DND-41 (cell line): ENCODE results near the gene PPDPF.

Source experiments
- ATAC-seq: fragments of 200-7000 bp; cut with Tn5 transposase; 3 replicates; pipeline ENCODE4 v1.9.1; 2021; ENCODE audit warnings: low read depth; ENCODE audit not compliant: insufficient read depth
- DNase-seq: peaks from one replicate; pipeline ENCODE4 v3.0.0-alpha.2; 2020
- H2AFZ ChIP-seq: 2 replicates; pipeline ENCODE4 v1.6.0; 2012; ENCODE audit warnings: low read depth, low read length
- H3K27ac ChIP-seq: 2 replicates; pipeline ENCODE4 v1.5.1; 2012; ENCODE audit warnings: low read length, inconsistent platforms
- H3K27me3 ChIP-seq: fragments of 200-600 bp; sonication (generic); 2 replicates; pipeline ENCODE4 v1.6.0; 2012; ENCODE audit warnings: low read length, mild to moderate bottlenecking, inconsistent platforms; ENCODE audit not compliant: insufficient read depth, poor library complexity
- H3K36me3 ChIP-seq: 2 replicates; pipeline ENCODE4 v1.5.1; 2012; ENCODE audit warnings: low read length, inconsistent platforms; ENCODE audit not compliant: insufficient read depth
- H3K4me1 ChIP-seq: 2 replicates; pipeline ENCODE4 v1.5.1; 2012; ENCODE audit warnings: mild to moderate bottlenecking, low read length; ENCODE audit not compliant: insufficient read depth
- H3K4me2 ChIP-seq: 2 replicates; pipeline ENCODE4 v1.6.0; 2012; ENCODE audit warnings: mild to moderate bottlenecking, moderate library complexity, low read length, inconsistent platforms; ENCODE audit not compliant: insufficient read depth
- H3K4me3 ChIP-seq, 2 experiments: fragments of 200-600 bp in 1 of 2; shearing (Covaris generic) in 1 of 2; 2 replicates each; pipeline ENCODE4 v1.5.1; 2012 to 2016; ENCODE audit warnings: inconsistent platforms in 2 of 2, low read length in 2 of 2, mild to moderate bottlenecking in 2 of 2, low read depth in 1 of 2, moderate library complexity in 1 of 2
- H3K79me2 ChIP-seq: 2 replicates; pipeline ENCODE4 v1.6.0; 2012; ENCODE audit warnings: low read length, inconsistent platforms; ENCODE audit not compliant: insufficient read depth
- H3K9ac ChIP-seq: 2 replicates; pipeline ENCODE4 v1.6.0; 2012; ENCODE audit warnings: low read depth, mild to moderate bottlenecking, inconsistent platforms, low read length, moderate library complexity
- H3K9me3 ChIP-seq: 2 replicates; pipeline ENCODE4 v1.5.1; 2012; ENCODE audit warnings: low read length, moderate library complexity, mild to moderate bottlenecking, inconsistent platforms; ENCODE audit not compliant: insufficient read depth, severe bottlenecking
- H4K20me1 ChIP-seq: 2 replicates; pipeline ENCODE4 v1.6.0; 2012; ENCODE audit warnings: low read length; ENCODE audit not compliant: insufficient read depth
- EZH2 ChIP-seq: IDR thresholded peaks from 3 replicates; pipeline ENCODE4 v1.6.1; 2012; ENCODE audit warnings: borderline replicate concordance, low read depth, mild to moderate bottlenecking, moderate library complexity, low read length, inconsistent platforms; ENCODE audit not compliant: severe bottlenecking
- TF ChIP-seq, protein P1 (sequence below): IDR thresholded peaks from 2 replicates; pipeline ENCODE4 v1.5.1; 2012; ENCODE audit warnings: borderline replicate concordance, low read length, moderate library complexity, mild to moderate bottlenecking; ENCODE audit not compliant: poor library complexity, severe bottlenecking; ENCODE audit errors: extremely low read depth

The PPDPF gene

GRCh38 chr20:63563225-63563935 lies 42.8 kb downstream of the PPDPF start:
- H3K27me3 ChIP-seq = peaks cover 5% of the 10 kb centered on the region
- H4K20me1 ChIP-seq = peaks cover 17% of the 10 kb centered on the region
- peaks cover 7% of the 10 kb centered on the region for H3K4me1 ChIP-seq
- H3K4me2 ChIP-seq = no peak overlapping the region
- ATAC-seq (no peak), DNase-seq (no peak)
- no peak overlapping the region for H3K4me3 ChIP-seq
- no peaks in the 10 kb centered on the region for H3K79me2 ChIP-seq
- H3K27ac ChIP-seq = no peak overlapping the region
- H2AFZ ChIP-seq = no peak overlapping the region
- no peak for TF ChIP-seq EZH2
- TF ChIP-seq, protein P1, sequence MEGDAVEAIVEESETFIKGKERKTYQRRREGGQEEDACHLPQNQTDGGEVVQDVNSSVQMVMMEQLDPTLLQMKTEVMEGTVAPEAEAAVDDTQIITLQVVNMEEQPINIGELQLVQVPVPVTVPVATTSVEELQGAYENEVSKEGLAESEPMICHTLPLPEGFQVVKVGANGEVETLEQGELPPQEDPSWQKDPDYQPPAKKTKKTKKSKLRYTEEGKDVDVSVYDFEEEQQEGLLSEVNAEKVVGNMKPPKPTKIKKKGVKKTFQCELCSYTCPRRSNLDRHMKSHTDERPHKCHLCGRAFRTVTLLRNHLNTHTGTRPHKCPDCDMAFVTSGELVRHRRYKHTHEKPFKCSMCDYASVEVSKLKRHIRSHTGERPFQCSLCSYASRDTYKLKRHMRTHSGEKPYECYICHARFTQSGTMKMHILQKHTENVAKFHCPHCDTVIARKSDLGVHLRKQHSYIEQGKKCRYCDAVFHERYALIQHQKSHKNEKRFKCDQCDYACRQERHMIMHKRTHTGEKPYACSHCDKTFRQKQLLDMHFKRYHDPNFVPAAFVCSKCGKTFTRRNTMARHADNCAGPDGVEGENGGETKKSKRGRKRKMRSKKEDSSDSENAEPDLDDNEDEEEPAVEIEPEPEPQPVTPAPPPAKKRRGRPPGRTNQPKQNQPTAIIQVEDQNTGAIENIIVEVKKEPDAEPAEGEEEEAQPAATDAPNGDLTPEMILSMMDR = no peak
- H3K9ac ChIP-seq = no peak overlapping the region
- no peaks in the 10 kb centered on the region for H3K9me3 ChIP-seq
- H3K36me3 ChIP-seq = no peaks in the 10 kb centered on the region

GRCh38 chr20:63564036-63564810 lies 43.7 kb downstream of the PPDPF start:
- peaks cover 12% of the 10 kb centered on the region for H3K4me1 ChIP-seq
- H3K27me3 ChIP-seq = peaks cover 11% of the 10 kb centered on the region
- TF ChIP-seq, protein P1 = no peak
- no peak for TF ChIP-seq EZH2
- no peak overlapping the region for H3K4me2 ChIP-seq
- H2AFZ ChIP-seq = no peak overlapping the region
- H3K36me3 ChIP-seq = no peaks in the 10 kb centered on the region
- ATAC-seq = no peak
- no peak overlapping the region for H3K9ac ChIP-seq
- no peak overlapping the region for H3K27ac ChIP-seq
- H4K20me1 ChIP-seq = peaks cover 25% of the 10 kb centered on the region
- no peak for DNase-seq
- no peaks in the 10 kb centered on the region for H3K79me2 ChIP-seq
- no peak overlapping the region for H3K4me3 ChIP-seq
- no peaks in the 10 kb centered on the region for H3K9me3 ChIP-seq

DNA sequence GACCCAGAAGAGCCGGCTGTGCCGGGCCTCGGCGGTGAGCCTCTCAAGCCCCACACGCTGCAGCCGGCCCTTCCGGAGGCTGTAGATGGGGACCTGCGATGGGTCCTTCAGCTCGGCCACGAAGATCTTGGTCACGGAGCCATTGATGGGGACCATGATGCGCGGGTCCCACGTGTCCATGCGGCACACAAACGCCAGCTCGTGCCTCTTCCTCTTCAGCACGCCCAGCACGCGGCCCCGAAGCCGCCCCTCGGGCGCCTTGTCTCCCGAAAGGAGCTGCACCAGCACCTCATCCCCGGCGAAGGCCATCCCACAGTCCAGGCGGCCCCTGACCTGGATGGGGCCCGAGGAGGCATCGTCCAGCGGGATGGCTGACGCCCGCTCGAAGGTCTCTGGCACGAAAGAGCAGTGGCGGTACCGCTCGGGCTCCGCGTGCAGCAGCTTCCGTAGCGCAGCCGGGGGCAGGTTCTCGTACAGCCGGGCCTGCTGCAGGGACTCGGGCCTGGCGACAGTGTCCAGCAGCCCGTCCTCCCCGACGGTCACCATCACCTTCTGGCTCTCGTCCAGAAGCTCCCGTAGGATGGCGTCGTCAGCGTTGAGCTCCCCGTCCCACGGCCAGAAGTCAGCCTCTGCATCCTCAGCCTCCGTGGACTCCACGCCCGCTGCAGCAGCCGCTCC lies 44.6 kb downstream of the PPDPF start:
- peaks cover 25% of the 10 kb centered on the region for H4K20me1 ChIP-seq
- peaks cover 13% of the 10 kb centered on the region for H3K27me3 ChIP-seq
- no peaks in the 10 kb centered on the region for H3K36me3 ChIP-seq
- no peak overlapping the region for H2AFZ ChIP-seq
- DNase-seq = no peak
- H3K27ac ChIP-seq = no peak overlapping the region
- ATAC-seq = no peak
- TF ChIP-seq, protein P1 = no peak
- no peak for TF ChIP-seq EZH2
- H3K4me1 ChIP-seq = peaks cover 12% of the 10 kb centered on the region
- no peak overlapping the region for H3K9ac ChIP-seq
- no peaks in the 10 kb centered on the region for H3K9me3 ChIP-seq
- H3K79me2 ChIP-seq = no peaks in the 10 kb centered on the region
- H3K4me2 ChIP-seq = no peak overlapping the region
- no peak overlapping the region for H3K4me3 ChIP-seq
